ENCODE data around the gene EZH2.

Gene EZH2

DNA sequence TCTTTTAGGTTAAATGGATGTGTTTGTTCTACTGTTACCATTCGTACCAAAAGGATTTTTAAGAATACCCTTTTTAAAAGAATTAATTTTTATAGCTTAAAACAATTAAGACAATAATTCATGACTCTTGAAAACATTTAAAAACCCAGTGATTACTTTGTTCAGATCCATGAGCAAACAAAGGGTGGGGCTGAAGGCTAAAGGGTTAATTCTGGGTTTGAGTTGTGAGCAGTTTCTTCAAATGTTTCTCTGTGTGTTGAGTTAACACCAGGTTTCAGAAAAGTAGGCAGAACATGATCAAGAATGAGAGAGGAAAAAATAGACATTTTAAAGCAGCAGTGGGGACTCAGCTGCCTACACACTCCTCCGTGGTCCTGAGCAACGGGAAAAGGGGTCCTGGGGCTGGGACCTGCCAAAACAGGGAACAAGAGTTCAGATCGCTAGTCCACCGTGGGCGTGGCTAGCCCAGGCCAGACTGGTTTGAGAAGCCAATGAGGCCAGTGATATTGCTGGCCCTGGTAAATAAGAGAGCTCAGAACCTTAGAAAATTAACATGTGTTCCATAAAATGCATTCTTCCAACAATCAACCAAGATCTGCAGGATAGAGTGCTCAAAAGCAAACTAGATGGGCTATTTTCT is 14.9 kb upstream of the EZH2 start:
- DNase-seq (ENCODE audit: low spot score), result no peak

DNA sequence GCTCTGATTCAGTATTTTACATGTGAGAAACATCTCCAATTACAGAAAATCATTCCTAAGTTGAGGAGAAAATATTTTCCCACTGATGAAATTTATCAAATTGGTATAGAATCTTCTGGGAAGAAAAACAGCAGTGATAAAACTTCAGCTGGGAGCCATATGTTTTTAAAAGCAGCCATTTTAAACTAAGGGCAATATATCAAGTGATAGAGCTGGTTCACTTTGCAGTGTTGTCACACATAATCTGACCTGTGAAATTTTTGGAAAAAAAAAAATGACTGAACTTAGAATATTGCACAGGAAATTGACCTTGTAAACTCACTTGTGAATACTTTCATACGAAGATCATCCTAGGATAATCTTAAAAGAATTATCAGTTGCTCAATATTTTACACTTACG is 10.5 kb upstream of the EZH2 start:
- no peak for DNase-seq (ENCODE audit: low spot score)

DNA sequence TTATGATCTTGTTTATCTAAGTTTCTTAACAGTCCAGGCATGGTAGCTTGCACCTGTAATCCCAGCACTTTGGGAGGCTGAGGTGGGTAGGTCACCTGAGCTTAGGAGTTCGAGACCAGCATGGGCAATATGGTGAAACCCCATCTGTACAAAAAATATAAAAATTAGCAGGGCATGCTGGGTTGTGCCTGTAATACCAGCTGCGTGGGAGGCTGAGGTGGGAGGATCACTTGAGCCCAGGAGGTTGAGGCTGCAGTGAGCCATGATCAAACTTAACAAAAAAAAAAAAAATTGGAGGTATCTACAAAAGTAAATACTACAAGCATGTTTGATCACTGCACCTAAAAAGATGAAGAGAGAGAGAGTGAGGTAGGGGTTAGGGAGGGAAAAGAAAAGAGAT is 9.0 kb upstream of the EZH2 start:
- no peak for DNase-seq (ENCODE audit: low spot score)

DNA sequence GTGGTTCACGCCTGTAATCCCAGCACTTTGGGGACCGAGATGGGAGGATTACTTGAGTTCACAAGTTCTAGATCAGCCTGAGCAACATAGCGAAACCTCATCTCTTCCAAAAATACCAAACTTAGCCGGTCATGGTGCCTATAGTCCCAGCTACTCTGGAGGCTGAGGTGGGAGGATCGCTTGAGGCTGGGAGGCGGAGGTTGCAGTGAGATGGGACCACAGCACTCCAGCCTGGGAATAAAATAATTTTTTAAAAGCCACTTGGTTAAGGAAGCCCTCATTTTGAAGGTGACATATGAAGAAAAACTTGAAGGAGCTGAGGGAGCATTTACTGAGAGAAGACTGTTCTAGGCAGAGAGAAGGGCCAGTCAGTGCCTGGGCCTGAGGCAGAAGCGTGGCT is 4.2 kb upstream of the EZH2 start:
- no peak for DNase-seq (ENCODE audit: low spot score)

DNA sequence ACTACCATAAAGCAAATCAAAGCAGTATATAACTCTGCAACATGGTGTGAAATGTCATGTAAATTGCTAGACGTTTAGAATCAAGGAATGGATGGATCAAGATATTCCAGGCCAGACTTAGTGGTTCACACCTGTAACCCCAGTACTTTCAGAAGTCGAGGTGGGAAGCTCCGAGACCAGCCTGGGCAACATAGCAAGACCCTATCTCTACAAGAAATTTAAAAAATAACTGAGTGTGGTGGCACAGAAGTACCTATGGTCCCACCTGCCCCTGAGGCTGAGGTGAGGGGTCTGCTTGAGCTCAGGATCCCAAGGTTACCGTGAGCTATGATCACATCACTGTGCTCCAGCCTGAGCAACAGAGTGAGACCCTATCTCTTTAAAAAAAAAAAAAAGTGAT is 2.8 kb upstream of the EZH2 start:
- DNase-seq (ENCODE audit: low spot score), result no peak

DNA sequence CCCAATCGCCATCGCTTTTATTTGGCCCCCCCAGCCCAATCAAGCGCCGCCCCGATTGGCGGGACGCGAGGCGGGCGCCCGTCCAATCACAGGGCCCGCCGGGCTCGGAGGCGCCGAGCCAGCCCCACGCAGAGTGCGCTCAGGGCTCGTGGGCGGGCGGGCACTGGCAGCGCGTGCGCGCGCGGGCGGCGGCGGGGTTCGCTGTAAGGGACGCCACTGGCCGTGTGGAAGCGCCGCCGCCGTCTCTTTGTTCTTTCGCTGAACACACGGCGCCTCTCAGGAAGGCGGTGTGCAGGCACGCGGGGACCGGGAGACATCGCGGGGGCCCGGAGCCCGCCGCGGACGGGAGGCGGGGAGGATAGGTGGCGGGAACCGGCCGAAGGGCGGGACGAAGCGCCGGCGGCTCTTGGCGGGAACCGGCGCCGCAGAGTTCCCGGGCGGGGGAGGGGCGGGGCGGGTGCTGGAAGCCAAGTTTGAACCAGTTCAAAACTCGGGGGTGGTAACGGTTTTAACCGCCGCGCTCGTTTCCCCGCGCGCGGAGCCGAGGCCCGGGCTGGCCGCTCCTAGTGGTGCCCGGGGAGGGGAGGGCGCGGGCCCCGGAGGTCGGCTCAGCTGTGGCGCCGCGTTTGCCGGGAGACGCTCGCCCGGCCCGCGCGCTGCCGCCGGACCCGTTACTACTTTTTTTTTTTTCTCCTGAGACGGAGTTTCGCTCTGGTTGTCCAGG is 370 bp upstream of the EZH2 start:
- DNase-seq (ENCODE audit: low spot score), result peak; percentile 95

DNA sequence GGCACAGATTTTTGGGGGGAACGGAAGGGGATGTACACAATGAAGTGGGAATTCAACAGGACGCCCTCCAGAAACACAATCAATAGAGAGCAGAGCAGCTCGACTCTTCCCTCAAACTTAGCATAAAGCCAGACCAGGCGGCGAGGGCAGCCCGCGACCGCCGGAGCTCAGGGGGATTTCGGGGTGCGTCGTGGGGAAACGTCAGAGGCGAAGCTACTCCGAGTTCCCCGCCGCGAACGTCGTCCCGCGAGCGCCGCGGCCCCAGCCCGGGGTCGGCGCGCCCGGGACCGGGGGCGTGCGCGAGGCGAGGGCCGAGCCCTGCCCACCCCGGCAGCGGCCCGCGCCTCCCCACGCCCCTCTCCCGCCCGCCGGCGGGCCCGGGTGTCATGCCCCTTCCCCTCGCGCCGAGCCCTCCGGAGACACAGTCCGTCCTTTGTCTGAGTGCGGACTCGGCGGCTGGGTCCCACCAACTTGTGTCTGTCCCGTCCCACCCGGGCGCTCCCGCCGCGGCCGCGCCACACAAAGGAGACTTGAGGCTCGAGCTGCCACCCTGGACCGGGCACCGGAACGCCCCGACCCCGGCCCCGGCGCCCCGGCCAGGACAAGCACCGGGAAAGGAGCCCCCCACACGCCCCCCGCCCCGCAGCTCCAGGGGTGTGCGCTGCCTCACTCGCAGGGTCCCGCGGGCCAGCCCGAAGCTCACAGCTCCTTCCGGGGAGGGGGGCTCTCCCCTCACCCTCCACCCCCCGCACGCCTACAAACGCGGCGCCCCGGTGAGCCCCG is 634 bp downstream of the EZH2 start:
- peak; percentile 25 for DNase-seq (ENCODE audit: low spot score)

DNA sequence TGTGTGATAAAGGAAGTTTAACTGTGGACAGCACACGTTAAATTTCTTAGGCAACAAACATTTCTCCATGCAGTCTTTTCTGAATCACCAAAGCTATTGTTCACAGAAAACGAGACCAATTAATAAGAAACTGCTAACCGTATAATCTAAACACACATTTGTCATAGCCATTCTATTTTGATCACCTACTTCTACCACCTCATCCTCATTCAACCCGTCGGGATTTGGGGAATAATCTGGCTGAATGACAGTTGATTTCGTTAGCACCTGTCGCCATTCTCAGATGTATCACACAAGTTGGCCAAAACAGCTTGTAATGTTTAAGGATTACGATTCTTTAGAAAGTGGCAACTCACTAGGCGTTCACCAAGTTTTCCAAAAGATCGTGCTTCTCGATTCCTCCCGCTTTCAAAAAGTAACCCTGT is 1.2 kb downstream of the EZH2 start:
- DNase-seq (ENCODE audit: low spot score), result no peak

DNA sequence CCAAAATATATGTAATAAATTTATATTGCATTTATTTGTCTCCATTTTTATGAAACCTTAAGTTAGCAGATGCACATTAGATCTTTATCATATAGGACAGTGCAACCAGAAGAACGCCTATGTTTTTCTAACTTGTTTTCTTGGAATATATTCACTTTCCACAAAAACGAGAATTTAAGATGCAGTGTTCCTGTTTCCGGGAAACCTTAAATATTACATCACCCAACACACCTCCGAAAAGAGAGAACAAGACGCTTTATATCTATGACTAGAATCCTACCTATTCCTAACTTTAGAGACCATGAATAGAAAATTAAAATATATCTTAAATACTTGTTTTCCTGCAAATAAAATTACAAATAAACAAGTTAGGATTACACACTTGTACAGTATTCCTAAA is 1.9 kb downstream of the EZH2 start:
- no peak for DNase-seq (ENCODE audit: low spot score)

DNA sequence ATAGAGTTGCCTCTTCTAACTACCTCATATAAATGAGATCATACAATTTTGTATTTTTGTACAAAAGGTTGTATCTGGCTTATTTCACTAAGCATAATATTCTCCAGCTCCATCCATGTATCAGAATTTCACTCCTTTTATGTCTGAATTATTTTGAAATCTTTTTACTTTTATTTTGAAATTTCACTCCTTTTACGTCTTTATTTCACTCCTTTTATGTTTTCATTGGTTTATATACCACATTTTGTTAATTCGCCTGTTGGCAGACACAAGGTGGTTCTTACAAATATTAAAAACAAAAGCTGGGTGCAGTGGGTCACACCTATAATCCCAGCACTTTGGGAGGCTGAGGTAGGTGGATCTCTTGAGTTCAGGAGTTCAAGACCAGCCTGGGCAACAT is 5.8 kb downstream of the EZH2 start:
- no peak for DNase-seq (ENCODE audit: low spot score)

DNA sequence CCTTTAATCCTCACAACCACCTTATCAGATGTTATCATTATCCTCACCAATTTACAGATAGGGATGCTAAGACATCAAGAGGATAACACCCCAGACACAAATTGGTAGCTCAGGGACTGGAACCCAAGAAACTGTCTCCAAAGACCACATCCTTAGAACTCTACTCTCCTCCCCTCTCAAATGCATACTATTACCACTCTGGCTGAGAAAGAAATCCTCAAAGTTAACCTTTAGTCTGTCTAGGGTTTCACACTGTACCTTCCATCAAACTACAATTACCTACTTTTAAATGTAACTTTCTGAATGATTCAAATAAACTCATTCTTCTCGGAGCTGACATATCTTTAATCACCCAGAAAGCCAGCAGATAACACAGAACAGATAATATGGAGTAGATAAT is 6.6 kb downstream of the EZH2 start:
- DNase-seq (ENCODE audit: low spot score), result no peak

DNA sequence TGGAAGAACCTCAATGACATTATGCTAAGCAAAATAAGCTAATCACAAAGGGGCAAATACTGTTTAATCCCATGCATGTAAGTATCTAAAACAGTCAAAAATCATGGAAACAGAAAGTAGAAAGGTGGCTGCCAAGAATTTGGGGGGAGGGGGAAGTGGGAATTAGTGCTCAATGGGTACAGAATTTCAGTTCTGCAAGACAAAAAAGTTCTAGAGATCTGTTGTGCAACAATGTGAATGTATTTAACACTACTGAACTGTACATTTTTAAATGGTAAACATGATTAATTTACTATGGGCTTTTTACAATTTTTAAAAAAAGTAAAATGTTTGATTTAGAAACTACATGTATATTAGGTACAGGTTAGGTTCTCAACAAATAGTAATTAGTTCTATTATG is 11.9 kb downstream of the EZH2 start:
- no peak for DNase-seq (ENCODE audit: low spot score)

DNA sequence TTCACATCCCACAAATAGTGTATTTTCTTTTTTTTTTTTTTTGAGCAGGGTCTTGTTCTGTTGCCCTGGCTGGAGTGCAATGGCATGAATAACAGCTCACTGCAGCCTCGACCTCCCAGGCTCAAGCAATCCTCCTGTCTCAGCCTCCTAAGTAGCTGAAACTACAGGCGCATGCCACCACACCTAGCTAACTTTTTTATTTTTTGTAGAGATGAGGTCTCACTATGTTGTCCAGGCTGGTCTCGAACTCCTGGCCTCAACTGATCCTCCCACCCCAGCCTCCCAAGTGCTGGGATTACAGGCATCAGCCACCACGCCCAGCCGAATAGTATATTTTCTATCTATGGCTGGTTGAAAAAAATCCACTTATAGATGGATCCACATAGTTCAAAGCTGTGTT is 12.5 kb downstream of the EZH2 start:
- DNase-seq (ENCODE audit: low spot score), result no peak

DNA sequence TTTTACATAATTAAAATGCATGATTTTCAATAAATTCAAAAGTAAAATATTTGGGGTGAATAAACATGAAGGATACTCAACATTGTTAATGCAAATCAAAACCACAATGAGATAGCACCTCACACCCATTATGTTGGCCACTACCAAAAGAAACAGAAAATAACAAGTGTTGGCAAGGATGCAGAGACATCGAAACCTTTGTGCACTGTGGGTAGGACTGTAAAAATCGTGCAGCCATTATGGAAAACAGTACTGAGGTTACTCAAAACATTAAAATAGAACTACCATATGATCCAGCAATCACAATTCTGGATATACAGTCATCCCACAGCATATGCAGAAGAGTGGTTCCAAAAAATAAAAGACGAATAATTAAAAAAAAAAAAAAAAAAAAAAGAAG is 13.1 kb downstream of the EZH2 start:
- DNase-seq (ENCODE audit: low spot score), result no peak

DNA sequence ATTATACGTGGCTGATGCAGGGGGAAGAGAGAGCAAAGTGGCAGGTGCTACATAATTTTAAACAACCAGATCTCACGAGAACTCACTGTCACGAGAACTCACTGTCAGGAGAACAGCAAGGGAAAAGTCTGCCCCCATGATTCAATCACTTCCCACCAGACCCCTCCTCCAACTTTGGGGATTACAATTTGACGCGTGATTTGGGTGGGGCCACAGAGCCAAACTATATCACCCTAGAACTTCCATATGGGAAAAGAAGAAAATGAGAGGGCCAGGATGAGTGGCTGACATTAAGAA is 15.8 kb downstream of the EZH2 start:
- no peak for DNase-seq (ENCODE audit: low spot score)

DNA sequence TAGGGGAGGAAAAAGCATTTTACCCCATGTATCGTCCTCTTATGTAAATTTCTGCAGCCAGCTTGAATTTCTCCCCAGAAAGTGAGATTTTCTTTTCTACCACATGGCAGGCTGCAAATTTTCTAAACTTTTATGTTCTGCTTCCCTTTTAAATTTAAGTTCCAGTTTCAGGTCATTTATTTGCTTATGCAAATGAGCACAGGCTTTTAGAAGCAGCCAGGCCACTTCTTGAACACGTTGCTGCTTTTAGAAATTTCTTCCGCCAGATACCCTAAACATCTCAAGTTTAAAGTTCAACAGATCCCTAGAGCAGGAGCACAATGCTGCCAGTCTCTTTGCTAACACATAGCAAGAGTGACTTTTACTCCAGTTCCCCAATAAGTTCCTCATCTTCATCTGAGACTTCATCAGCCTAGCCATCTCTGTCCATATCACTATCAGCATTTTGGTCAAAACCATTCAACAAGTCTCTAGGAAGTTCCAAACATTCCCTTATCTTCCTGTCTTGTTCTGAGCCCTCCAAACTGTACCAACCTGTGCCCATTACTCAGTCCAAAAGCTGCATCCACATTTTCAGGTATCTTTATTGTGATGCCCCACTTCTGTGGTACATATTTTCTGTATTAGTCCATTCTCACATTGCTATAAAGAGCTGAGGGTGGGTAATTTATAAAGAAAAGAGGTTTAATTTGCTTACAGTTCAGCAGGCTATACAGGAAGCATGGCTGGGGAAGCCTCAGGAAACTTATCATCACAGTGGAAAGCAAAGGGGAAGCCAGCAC is 16.3 kb downstream of the EZH2 start:
- DNase-seq (ENCODE audit: low spot score), result no peak

DNA sequence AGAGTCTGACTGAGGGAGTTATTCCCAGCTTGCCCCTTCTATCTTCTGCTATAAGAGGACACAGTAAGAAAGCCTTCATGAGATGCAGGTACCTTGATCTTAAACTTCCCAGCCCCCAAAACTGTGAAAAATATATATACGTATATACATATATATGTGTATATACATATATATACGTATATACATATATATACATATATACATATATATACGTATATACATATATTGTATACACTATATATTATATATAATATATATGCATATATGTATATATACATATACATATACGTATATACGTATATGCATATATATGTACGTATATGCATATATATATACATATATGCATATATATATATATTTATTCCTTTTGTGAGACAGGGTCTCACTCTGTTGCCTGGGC is 17.7 kb downstream of the EZH2 start:
- DNase-seq (ENCODE audit: low spot score), result no peak

DNA sequence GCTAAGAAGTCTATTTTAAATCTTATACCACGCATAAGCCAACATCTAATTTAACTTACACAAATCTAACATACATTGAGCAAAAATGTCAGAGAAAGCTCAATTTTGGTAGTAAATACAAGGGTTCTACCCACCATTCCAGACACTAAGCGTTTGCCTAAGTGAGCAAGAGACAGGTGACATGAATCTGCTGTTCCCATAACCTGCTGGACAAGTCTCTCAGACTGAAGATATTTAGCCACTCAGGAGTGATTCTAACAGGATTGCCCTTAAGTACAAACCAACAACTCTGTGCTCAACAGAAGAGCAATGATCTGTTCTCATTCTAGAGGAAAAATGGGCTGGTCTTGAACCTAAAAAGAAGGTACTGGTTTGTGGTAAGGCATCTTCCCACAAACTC is 18.8 kb downstream of the EZH2 start:
- DNase-seq (ENCODE audit: low spot score), result no peak

DNA sequence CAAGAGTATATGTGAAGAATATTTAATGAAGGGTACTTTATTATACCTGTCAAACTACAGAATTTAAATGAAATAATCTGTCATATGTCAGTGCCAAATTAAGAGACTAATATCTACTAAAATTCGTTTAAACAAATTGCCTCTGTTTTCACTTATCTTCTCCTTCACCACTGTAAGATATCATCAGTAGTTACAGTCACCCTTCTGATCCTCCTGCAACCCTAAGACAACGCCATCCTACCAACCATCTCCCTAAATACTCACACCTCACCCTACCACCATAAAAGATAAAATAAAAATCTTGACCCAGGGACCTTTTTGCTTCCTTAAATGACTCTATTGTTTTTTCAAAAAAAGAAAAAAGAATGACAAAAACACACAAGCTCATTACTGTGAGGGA is 20.8 kb downstream of the EZH2 start:
- DNase-seq (ENCODE audit: low spot score), result no peak

DNA sequence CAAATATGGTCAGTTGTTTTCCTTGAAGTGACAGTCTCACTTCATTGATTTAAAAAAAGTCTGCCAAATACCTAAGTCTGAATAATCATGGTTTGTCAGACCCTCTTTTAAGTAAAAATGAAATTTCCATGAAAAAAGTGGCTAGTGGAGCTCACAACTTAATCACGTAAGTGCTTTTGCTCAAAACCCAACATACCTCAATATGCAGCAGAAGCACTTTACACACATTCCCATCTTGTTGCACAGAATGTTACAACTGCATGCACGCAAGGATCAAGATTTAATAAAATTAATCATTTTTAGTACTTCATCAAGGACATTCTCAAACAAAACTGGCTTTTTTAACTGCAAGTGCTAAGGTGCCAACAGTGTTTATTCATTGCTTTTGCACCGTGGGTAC is 21.6 kb downstream of the EZH2 start:
- DNase-seq (ENCODE audit: low spot score), result no peak

DNA sequence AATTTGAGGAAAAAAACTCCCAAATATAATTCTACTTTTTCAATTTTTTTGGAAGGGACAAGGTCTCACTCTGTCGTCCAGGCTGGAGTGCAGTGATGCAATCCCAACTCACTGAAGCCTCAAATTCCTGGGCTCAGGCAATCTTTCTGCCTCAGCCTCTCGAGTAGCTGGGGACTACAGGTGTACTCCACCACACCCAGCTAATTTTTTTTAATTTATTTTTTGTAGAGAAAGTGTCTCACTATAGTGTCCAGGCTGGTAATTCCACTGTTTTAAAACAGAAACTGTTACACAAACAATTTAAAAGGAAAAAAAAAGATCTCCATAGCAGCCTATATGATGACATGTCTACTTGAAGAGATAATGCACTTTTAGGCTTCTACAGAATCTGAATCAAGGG is 25.6 kb downstream of the EZH2 start:
- DNase-seq (ENCODE audit: low spot score), result no peak

DNA sequence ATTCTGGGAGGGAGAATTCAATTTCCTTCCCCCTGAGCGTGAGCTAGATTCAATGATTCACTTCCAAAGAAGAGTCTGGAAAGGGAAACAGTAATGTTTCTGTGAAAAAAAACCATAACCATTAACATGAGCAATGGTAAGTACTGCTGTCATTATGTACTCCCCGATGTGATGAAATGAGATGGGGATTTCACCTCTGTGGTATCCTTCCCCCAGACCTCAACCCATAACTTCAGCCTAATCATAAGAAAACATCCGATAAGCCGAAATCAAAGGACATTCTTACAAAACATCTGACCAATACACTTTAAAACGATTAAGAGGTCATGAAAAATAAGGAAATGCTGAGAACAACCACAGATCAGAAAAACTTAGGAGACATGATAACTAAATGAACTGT is 27.2 kb downstream of the EZH2 start:
- DNase-seq (ENCODE audit: low spot score), result no peak

DNA sequence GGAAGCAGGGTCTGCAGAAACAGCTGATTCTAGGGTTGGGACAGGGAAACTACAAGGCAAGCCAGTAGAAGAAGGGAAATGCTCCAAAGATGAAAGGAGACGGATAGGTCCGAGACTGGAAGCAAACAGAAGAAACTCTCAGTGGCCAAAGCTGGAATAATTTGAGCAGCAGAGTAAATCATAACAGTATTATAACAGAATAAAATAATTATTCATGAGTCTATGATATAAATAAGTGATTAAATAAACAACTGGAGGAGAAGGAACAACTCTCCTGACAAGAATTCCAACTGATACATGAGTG is 27.6 kb downstream of the EZH2 start:
- no peak for DNase-seq (ENCODE audit: low spot score)
